Hepatocyte (in vitro differentiated cells): ENCODE data around the gene UTP25. TPM values are rescaled to one million over a fixed set of nuclear protein-coding genes. Genes with fewer than 3 reads are reported as not detected.
"Not testable (repeated sequence)": the region's sequence is repeated elsewhere in the genome, so short reads cannot be mapped to it uniquely, and the experiment has no call there.

ENCODE experiments used
- DNase-seq: peaks from one replicate; pipeline ENCODE4 v3.0.0-alpha.2; 2016; ENCODE audit warnings: low spot score
- H2AFZ ChIP-seq: fragments of 200-600 bp; sonication (generic); 2 replicates; pipeline ENCODE4 v1.6.0; 2016; ENCODE audit warnings: antibody characterized with exemption, mild to moderate bottlenecking
- H3K27ac ChIP-seq: fragments of 200-600 bp; sonication (generic); 2 replicates; pipeline ENCODE4 v1.5.1; 2016; ENCODE audit warnings: mild to moderate bottlenecking
- H3K27me3 ChIP-seq: fragments of 200-600 bp; sonication (generic); 2 replicates; pipeline ENCODE4 v1.6.1; 2016
- H3K36me3 ChIP-seq: fragments of 200-600 bp; sonication (generic); replicated peaks from 2 replicates; pipeline ENCODE4 v1.5.1; 2016; ENCODE audit warnings: low read depth; ENCODE audit not compliant: insufficient read depth
- H3K4me1 ChIP-seq: fragments of 200-600 bp; sonication (generic); 2 replicates; pipeline ENCODE4 v1.5.1; 2016; ENCODE audit warnings: mild to moderate bottlenecking, moderate library complexity; ENCODE audit not compliant: insufficient read depth
- H3K4me2 ChIP-seq: fragments of 200-600 bp; sonication (generic); 2 replicates; pipeline ENCODE4 v1.6.0; 2016
- H3K4me3 ChIP-seq: fragments of 200-600 bp; sonication (generic); 2 replicates; pipeline ENCODE4 v1.5.1; 2016; ENCODE audit warnings: mild to moderate bottlenecking
- H3K79me2 ChIP-seq: fragments of 200-600 bp; sonication (generic); 2 replicates; pipeline ENCODE4 v1.6.0; 2017; ENCODE audit warnings: mild to moderate bottlenecking
- H3K9me2 ChIP-seq: fragments of 200-600 bp; sonication (generic); replicated peaks from 2 replicates; pipeline ENCODE4 v1.6.0; 2017; ENCODE audit warnings: mild to moderate bottlenecking; ENCODE audit not compliant: insufficient read depth
- H3K9me3 ChIP-seq: fragments of 200-600 bp; sonication (generic); 2 replicates; pipeline ENCODE4 v1.5.1; 2016; ENCODE audit warnings: low read depth, mild to moderate bottlenecking
- H4K20me1 ChIP-seq: fragments of 200-600 bp; sonication (generic); 2 replicates; pipeline ENCODE4 v1.6.0; 2016; ENCODE audit warnings: mild to moderate bottlenecking; ENCODE audit not compliant: insufficient read depth, poor library complexity, severe bottlenecking
- CTCF ChIP-seq: fragments of 200-600 bp; sonication (generic); IDR thresholded peaks from 2 replicates; pipeline ENCODE4 v1.5.1; 2016; ENCODE audit warnings: antibody characterized with exemption, mild to moderate bottlenecking; ENCODE audit not compliant: poor library complexity
- EZH2 ChIP-seq: fragments of 200-600 bp; sonication (generic); IDR thresholded peaks from 2 replicates; pipeline ENCODE4 v1.6.1; 2016; ENCODE audit warnings: antibody characterized with exemption, mild to moderate bottlenecking, borderline replicate concordance
- EZH2phosphoT487 ChIP-seq: fragments of 200-600 bp; sonication (generic); IDR thresholded peaks from one replicate; pipeline ENCODE4 v1.6.1; 2018; ENCODE audit warnings: antibody characterized with exemption, mild to moderate bottlenecking, low read depth, moderate library complexity; ENCODE audit not compliant: unreplicated experiment, severe bottlenecking
- WGBS: methylation state at CpG from one replicate; pipeline ENCODE4 v1.1.6; 2016; ENCODE audit warnings: low lambda C conversion rate; ENCODE audit errors: missing lambda C conversion rate; 5-methylcytosine and 5-hydroxymethylcytosine counted together
- polyA plus RNA-seq: library from polyadenylated mRNA; unstranded; fragments of >200 nt; fragmentation: Nextera tagmentation; extraction: Ambion mirVana; gene quantifications from 2 replicates; pipeline ENCODE4 v1.2.1, GENCODE V29; 2016
- total RNA-seq: library from RNA; depleted of rRNA; stranded (reverse); fragments of >200 nt; gene quantifications from 2 replicates; pipeline ENCODE4 v1.2.3, GENCODE V29; 2014

The UTP25 gene
- total and polyA plus RNA-seq, 2 experiments from 2014 or later = 3.2 to 8.0 TPM

DNA sequence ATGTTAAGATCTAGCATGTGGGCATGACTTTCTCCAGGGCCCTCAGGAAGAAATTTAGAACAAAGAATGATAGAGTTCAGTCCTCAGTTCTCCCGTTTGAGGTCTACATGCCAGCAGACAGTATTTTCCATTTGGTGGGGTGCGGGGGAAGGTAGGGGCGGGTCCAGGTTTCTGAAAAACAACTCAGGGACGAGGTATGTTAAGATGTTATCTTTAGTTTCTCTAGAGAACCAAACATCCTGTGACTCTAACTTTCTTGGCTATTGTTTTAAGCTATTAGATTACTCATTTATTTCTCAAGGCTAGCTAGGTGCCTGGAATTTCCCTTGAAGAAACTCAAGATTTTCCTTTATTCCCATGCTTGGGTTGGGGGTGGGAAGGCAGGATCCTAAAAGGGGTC, 67.9 kb downstream of the UTP25 start:
- H4K20me1 ChIP-seq = no peaks in the 10 kb centered on the region
- H3K79me2 ChIP-seq = no peaks in the 10 kb centered on the region
- TF ChIP-seq CTCF (no peak), EZH2phosphoT487 (no peak), EZH2 (no peak)
- H3K27me3 ChIP-seq = no peaks in the 10 kb centered on the region
- H2AFZ ChIP-seq = no peak overlapping the region
- no peaks in the 10 kb centered on the region for H3K9me3 ChIP-seq
- no peak overlapping the region for H3K4me3 ChIP-seq
- H3K36me3 ChIP-seq = no peaks in the 10 kb centered on the region
- H3K9me2 ChIP-seq = no peaks in the 10 kb centered on the region
- H3K4me2 ChIP-seq = no peak overlapping the region
- DNase-seq = no peak
- WGBS = 42% methylated on average over 4 of the region's 4 CpGs
- no peaks in the 10 kb centered on the region for H3K4me1 ChIP-seq
- no peak overlapping the region for H3K27ac ChIP-seq

GRCh38 chr1:209896346-209896745, 68.6 kb downstream of the UTP25 start:
- Histone ChIP-seq H3K27ac (no peak overlapping the region), H4K20me1 (no peaks in the 10 kb centered on the region), H3K36me3 (no peaks in the 10 kb centered on the region), H3K4me3 (no peak overlapping the region), H2AFZ (no peak overlapping the region), H3K9me3 (no peaks in the 10 kb centered on the region), H3K4me2 (no peak overlapping the region), H3K27me3 (no peaks in the 10 kb centered on the region), H3K79me2 (no peaks in the 10 kb centered on the region), H3K9me2 (no peaks in the 10 kb centered on the region), H3K4me1 (no peaks in the 10 kb centered on the region)
- TF ChIP-seq CTCF (no peak), EZH2phosphoT487 (no peak), EZH2 (no peak)
- WGBS = 93% methylated on average over 4 of the region's 4 CpGs
- DNase-seq = no peak

DNA sequence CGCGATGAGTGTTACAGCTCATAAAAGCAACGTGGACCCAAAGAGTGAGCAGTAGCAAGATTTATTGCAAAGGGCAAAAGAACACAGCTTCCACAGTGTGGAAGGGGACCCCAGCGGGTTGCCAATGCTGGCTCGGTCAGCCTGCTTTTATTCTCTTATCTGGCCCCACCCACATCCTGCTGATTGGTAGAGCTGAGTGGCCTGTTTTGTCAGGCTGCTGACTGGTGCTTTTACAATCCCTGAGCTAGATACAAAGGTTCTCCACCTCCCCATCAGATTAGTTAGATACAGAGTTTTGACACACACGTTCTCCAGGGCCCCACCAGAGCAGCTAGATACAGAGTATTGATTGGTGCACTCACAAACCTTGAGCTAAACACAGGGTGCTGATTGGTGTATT, 70.5 kb downstream of the UTP25 start:
- WGBS = 83% methylated on average over 6 of the region's 6 CpGs
- H3K4me3 ChIP-seq, H2AFZ ChIP-seq, H4K20me1 ChIP-seq, H3K27me3 ChIP-seq, H3K79me2 ChIP-seq, H3K4me2 ChIP-seq, DNase-seq, H3K27ac ChIP-seq, H3K9me2 ChIP-seq, H3K36me3 ChIP-seq, H3K4me1 ChIP-seq, H3K9me3 ChIP-seq: not testable (repeated sequence)

- WGBS = 97% methylated on average over 20 of the region's 21 CpGs
- not testable (repeated sequence) for H3K27ac ChIP-seq
Measured at GRCh38 chr1:209898851-209899250, 71.1 kb downstream of the UTP25 start.

GRCh38 chr1:209899948-209900347, 72.2 kb downstream of the UTP25 start:
- H3K9me3 ChIP-seq = no peaks in the 10 kb centered on the region

More at GRCh38 chr1:209898851-209899250, 71.1 kb downstream of the UTP25 start:
- not testable (repeated sequence) for H3K9me2 ChIP-seq, H3K36me3 ChIP-seq, H3K27me3 ChIP-seq, H4K20me1 ChIP-seq, H3K4me3 ChIP-seq, H3K4me2 ChIP-seq, H2AFZ ChIP-seq, H3K4me1 ChIP-seq, H3K9me3 ChIP-seq, DNase-seq, H3K79me2 ChIP-seq

More at GRCh38 chr1:209899948-209900347, 72.2 kb downstream of the UTP25 start:
- no peak overlapping the region for H3K4me2 ChIP-seq
- 61% methylated on average over 3 of the region's 3 CpGs for WGBS
- H3K27ac ChIP-seq = no peak overlapping the region
- no peaks in the 10 kb centered on the region for H3K27me3 ChIP-seq
- H3K4me3 ChIP-seq = no peak overlapping the region
- no peak for TF ChIP-seq EZH2phosphoT487
- peak; percentile 7 for TF ChIP-seq CTCF
- no peak for DNase-seq
- no peaks in the 10 kb centered on the region for H3K36me3 ChIP-seq
- H3K79me2 ChIP-seq = no peaks in the 10 kb centered on the region
- no peak overlapping the region for H2AFZ ChIP-seq
- H3K9me2 ChIP-seq = no peaks in the 10 kb centered on the region
- no peaks in the 10 kb centered on the region for H4K20me1 ChIP-seq
- no peaks in the 10 kb centered on the region for H3K4me1 ChIP-seq
